Esophagus muscularis mucosa (tissue), 4 donors: Measurements from ENCODE around the gene LCN1. TPM values are rescaled to one million over a fixed set of nuclear protein-coding genes. Genes with fewer than 3 reads are reported as not detected.

Experiments
- DNase-seq: peaks from one replicate; pipeline ENCODE4 v3.0.0-alpha.2; 2017; ENCODE audit errors: extremely low spot score
- H3K27ac ChIP-seq, 4 donors: fragments of 200-600 bp; sonication (generic); replicated peaks in 1 of 4; 1 replicate in 3 of 4; 2 replicates in 1 of 4; pipeline ENCODE4 v1.5.1; 2016 to 2019; ENCODE audit warnings: mild to moderate bottlenecking in 1 of 4
- H3K27me3 ChIP-seq, 4 donors: fragments of 200-600 bp; sonication (generic); one replicate each; pipeline versions ENCODE4 v1.5.1 to v1.6.0; 2016 to 2019
- H3K36me3 ChIP-seq, 4 donors: fragments of 200-600 bp; sonication (generic); one replicate each; pipeline ENCODE4 v1.5.1; 2016 to 2019
- H3K4me1 ChIP-seq, 4 donors: fragments of 200-600 bp; sonication (generic); one replicate each; pipeline ENCODE4 v1.5.1; 2016 to 2019
- H3K4me3 ChIP-seq, 4 donors: fragments of 200-600 bp; sonication (generic); 1 replicate in 2 of 4; 2 replicates in 2 of 4; pipeline ENCODE4 v1.5.1; 2016 to 2019; ENCODE audit warnings: mild to moderate bottlenecking in 4 of 4, moderate library complexity in 1 of 4
- H3K9me3 ChIP-seq, 4 donors: fragments of 200-600 bp; sonication (generic); 1 replicate in 3 of 4; 2 replicates in 1 of 4; pipeline ENCODE4 v1.5.1; 2016 to 2019
- CTCF ChIP-seq, 3 experiments: fragments of 200-600 bp in 2 of 3; fragments of 450-650 bp in 1 of 3; sonication (generic) in 2 of 3; IDR thresholded peaks; one replicate each; pipeline ENCODE4 v1.5.1; 2017 to 2019; ENCODE audit warnings: antibody characterized with exemption in 3 of 3, mild to moderate bottlenecking in 2 of 3, moderate library complexity in 1 of 3
- EP300 ChIP-seq: sonication (generic); formaldehyde crosslinking; IDR thresholded peaks from one replicate; pipeline ENCODE4 v1.6.1; 2017; ENCODE audit warnings: antibody characterized with exemption
- POLR2A ChIP-seq: fragments of 450-650 bp; IDR thresholded peaks from one replicate; pipeline ENCODE4 v1.6.1; 2017; ENCODE audit warnings: antibody characterized with exemption, moderate library complexity, mild to moderate bottlenecking, low read depth
- POLR2AphosphoS5 ChIP-seq, 2 donors: sonication (generic); formaldehyde crosslinking; IDR thresholded peaks; one replicate each; pipeline ENCODE4 v1.6.1; 2017; ENCODE audit warnings: antibody characterized with exemption in 2 of 2
- WGBS: methylation state at CpG from one replicate; pipeline ENCODE4 v1.1.5; 2018; 5-methylcytosine and 5-hydroxymethylcytosine counted together
- intact Hi-C: fragments of 100-400 bp; cut with DNase I; formaldehyde crosslinking; loops from one replicate; pipeline ENCODE4 v1.15.1; 2023
- total RNA-seq, 4 donors: library from RNA; depleted of rRNA; stranded (reverse); fragments of >200 nt; gene quantifications; one replicate each; pipeline versions ENCODE4 v1.1.0 to v1.2.1, GENCODE V29; 2016

Gene LCN1
- total RNA-seq, 4 donors from 2014 or later, result not detected

- TF ChIP-seq EP300 (no peak), POLR2A (no peak), POLR2AphosphoS5 (IDR thresholded peaks at IDR 0.05) (no peak), CTCF (IDR thresholded peaks at IDR 0.05) (no peak)
- Histone ChIP-seq H3K36me3 (peaks cover 13 to 21% (median 19%) of the 10 kb centered on the region in 4 donors), H3K27me3 (no peaks in the 10 kb centered on the region), H3K4me3 (peak overlapping the region; percentile 75 to 82 (median 79)), H3K4me1 (peaks cover 12 to 26% (median 21%) of the 10 kb centered on the region in 4 donors), H3K9me3 (no peaks in the 10 kb centered on the region), H3K27ac (peak overlapping the region; percentile 57 to 68 (median 64))
- 0% methylated on average over 13 of the region's 76 CpGs for WGBS
- DNase-seq, result no peak
- intact Hi-C loops, result no loop called here
Observed at GRCh38 chr9:135480071-135480939, 40.9 kb upstream of the LCN1 start.

- peak overlapping the region; percentile 75 to 82 (median 79) for H3K4me3 ChIP-seq
- intact Hi-C loops, result no loop called here
Observed at GRCh38 chr9:135480940-135481310, 40.3 kb upstream of the LCN1 start.

GRCh38 chr9:135482015-135482754, 39.1 kb upstream of the LCN1 start:
- Histone ChIP-seq H3K4me3 (no peak overlapping the region), H3K27ac (no peak overlapping the region), H3K27me3 (no peaks in the 10 kb centered on the region), H3K9me3 (no peaks in the 10 kb centered on the region), H3K36me3 (peaks cover 23 to 40% (median 38%) of the 10 kb centered on the region in 4 donors), H3K4me1 (peaks cover 12 to 26% (median 21%) of the 10 kb centered on the region in 4 donors)
- 77% methylated on average over 8 of the region's 8 CpGs for WGBS
- no peak for DNase-seq
- no peak for TF ChIP-seq CTCF (IDR thresholded peaks at IDR 0.05)
- TF ChIP-seq POLR2A, result no peak
- TF ChIP-seq POLR2AphosphoS5 (IDR thresholded peaks at IDR 0.05), result no peak
- no peak for TF ChIP-seq EP300
- intact Hi-C loops, result no loop called here

More at GRCh38 chr9:135480940-135481310, 40.3 kb upstream of the LCN1 start:
- peaks cover 20 to 27% (median 25%) of the 10 kb centered on the region in 4 donors for H3K36me3 ChIP-seq
- no peak for DNase-seq
- 40% methylated on average over 11 of the region's 11 CpGs for WGBS
- H3K27ac ChIP-seq, result peak overlapping the region in 1 of 4 donors; percentile 68
- H3K4me1 ChIP-seq, result peaks cover 12 to 26% (median 21%) of the 10 kb centered on the region in 4 donors
- no peak for TF ChIP-seq CTCF (IDR thresholded peaks at IDR 0.05)
- no peak for TF ChIP-seq EP300
- no peak for TF ChIP-seq POLR2AphosphoS5 (IDR thresholded peaks at IDR 0.05)
- no peak for TF ChIP-seq POLR2A
- no peaks in the 10 kb centered on the region for H3K27me3 ChIP-seq
- no peaks in the 10 kb centered on the region for H3K9me3 ChIP-seq

- no peak for TF ChIP-seq POLR2AphosphoS5 (IDR thresholded peaks at IDR 0.05)
- no peak for TF ChIP-seq EP300
- no peak for TF ChIP-seq CTCF (IDR thresholded peaks at IDR 0.05)
- no peak for TF ChIP-seq POLR2A
- Histone ChIP-seq H3K36me3 (peaks cover 26 to 63% (median 62%) of the 10 kb centered on the region in 4 donors), H3K27me3 (no peaks in the 10 kb centered on the region), H3K4me3 (no peak overlapping the region), H3K9me3 (no peaks in the 10 kb centered on the region), H3K4me1 (peaks cover 9 to 16% (median 12%) of the 10 kb centered on the region in 4 donors), H3K27ac (no peak overlapping the region)
- intact Hi-C loops, result no loop called here
- 97% methylated on average over 47 of the region's 47 CpGs for WGBS
- no peak for DNase-seq
Observed at GRCh38 chr9:135484460-135485277, 36.6 kb upstream of the LCN1 start.
